GM18526 (cell line): Measurements from ENCODE around the gene LCN10.

Experiments used
- POLR2A ChIP-seq: IDR thresholded peaks from 3 replicates; pipeline ENCODE4 v1.6.1; 2011; ENCODE audit not compliant: insufficient read length; ENCODE audit errors: extremely low read depth

Gene LCN10

GRCh38 chr9:136714893-136715274 lies 27.9 kb downstream of the LCN10 start:
- TF ChIP-seq POLR2A = no peak

DNA sequence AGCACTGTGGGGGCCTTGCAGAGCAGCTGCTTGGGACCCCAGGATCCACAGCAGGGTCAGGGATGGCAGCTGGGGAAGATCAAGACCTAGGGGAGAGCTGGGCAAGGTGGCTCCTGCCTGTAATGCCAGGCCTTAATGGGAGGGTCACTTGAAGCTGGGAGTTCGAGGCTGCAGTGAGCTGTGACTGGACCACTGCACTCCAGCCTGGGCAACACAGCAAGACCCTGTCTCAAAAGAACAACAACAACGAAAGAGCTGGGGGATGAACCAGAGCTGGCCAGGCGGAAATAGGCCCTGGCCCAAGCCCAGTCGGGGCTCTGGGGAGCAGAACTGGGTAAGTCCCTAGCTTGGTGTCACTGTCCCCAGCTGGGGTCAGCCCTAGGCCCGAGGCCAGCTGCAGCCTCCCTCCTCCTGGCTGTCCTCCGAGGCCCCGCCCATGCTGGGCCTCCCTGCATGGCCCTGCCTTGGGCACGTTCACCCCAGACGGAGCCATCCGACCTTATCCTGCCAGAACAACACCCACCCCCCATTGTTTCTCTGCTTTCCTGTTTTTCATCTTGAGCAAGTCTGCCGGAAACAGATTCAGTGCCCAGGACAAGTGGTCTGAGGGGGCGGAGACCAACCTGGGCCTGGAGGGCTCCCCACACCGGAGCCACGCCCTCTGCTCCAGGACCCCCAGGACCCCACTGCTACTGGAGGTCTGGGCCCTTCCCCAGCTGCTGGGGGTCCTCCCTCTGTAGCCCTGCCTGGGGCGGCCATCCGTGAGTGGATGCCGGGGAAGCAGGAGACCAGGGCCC lies 28.4 kb downstream of the LCN10 start:
- TF ChIP-seq POLR2A = no peak

DNA sequence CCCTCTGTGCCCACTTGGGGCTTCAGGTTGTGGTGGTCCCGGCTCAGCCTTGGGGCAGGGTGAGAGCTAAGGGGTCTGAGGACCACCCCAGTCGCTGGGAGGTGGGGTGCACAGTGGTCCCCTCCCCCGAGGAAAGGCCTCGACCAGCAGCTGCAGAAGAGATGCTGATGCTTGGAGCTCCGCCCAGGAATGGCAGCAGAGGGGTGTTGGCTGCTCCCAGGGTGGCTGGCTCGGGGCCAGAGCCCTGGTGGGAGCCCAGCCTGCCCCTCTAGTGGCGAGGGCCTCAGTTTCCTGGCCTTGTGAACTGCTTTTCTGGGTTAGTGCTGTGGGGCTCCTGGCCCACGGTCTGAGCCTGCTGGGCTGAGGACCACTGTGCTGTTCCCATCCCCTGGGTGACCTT lies 29.2 kb downstream of the LCN10 start:
- TF ChIP-seq POLR2A = no peak

DNA sequence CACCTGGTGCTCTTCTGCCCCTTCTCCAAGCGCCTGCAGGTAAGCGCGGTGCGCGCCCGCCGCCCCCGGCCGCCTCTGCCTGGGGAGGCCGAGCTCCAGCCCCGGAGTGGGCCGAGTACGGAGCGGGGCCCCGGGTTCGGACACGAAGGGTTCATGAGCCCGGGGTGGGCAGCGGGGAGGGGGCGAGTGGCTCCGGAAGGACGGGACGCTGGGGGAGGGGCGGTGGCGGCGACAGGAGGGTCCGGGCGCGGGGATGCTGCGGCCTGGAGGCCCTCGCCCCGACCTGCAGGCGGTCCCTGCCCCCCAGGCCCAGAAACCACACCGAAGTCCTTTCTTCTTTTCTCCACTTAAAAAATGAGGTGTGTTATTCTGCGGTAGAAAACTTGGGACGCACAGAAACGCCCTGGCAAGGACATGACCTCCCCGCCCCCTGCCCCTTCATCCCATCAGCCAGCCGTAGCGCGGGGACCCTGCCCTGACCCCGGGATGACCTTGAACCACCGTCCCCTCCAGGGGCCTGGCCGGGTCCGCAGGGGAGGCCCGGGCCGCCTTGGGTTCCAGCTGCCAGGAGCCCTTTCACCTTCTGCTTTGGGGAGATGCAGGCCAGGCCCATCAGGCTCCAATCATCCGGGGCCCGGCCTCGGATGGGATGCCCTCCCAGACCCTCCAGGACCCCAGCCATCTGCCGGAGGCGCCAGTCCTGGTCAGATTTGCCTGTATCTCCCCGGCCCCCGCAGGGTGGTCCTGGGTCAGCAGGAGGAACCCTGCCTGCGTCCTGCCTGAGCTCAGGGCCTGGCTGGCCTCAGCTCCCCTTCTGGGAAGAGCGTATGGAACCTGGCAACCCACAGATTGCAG lies 29.8 kb downstream of the LCN10 start:
- TF ChIP-seq POLR2A = no peak

DNA sequence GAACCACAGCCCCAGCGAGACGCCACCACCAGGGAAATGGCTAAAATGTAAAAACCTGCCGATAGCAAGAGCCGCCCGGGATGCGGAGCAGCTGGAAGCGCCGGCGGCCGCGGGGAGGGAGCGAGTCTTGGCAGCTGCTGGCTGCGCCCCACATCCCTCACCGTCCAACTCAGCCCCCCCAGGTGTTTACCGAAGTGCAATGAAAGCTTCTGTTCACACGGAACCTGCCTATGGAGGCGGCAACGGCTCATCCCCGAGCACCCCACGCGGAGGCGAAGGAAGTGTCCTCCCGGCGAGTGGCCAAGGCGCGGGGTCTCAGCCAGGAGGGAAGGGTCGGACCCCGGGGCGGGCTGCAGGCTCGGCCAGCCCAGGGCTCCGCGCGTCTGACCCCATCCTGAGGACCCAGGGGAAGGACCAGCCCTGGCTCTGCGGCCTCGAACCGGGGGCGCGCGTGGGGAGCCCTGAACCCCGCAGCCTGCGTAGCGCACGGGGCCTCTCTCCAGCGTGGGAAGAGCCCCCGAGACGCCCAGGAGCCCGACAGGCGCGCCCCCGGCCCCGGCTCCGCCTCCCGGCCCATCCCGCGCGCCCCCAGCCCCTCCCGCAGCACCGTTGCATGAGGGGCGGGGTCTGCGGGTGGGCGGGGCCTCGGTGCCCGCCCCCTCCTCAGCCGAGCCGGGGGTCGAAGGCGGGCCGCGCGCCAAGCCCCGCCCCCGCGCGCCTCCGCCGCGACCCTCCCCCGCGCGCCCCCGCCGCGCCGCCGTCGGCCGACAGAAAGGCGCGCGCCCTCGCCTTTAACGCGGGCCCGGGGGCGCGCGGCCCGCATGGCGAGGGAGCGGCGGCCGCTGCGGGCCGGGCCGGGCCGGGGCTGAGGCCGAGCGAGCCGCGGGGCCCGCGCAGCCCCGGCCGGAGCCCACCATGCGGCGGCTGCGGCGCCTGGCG lies 30.7 kb downstream of the LCN10 start, which contains the start of gene DIPK1B:
DIPK1B (plus strand) TSS at position 822 of the 939 bp plus-strand sequence; CDS start at position 916, 94 bp downstream.
- no peak for TF ChIP-seq POLR2A

- no peak for TF ChIP-seq POLR2A
Observed at GRCh38 chr9:136710543-136710942, 32.2 kb downstream of the LCN10 start.

GRCh38 chr9:136709454-136710109 lies 33.2 kb downstream of the LCN10 start:
- TF ChIP-seq POLR2A = no peak

DNA sequence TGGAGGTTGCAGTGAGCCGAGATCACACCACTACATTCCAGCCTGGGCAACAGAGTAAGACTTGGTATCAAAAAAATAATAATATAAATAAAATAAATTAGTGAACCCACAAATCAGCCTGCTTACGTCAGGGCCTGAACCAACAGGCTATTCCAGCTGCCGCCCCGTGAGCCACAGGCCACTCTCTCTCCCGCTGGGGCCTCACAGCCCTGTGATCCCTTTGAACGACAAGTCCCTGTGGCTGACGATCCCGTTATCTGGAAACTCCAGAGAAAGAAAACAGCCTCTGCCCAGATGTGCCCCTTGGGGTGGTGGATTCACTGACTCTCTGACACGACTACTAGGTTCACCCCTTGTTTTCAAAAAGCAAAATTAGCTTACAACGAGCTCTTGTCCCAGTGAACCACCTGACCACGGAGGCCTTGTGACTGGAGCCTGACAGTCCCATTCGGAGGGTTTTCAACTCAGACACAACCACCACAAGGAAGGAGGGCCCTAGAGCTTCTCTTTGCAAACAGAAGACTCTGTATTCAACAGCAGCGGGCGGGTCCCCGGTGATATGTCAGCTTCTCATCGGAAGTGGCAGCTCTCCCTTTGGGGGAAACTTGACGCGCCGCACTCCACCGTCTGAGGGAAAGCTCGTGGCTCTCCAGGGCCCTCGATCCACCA lies 34.8 kb downstream of the LCN10 start:
- no peak for TF ChIP-seq POLR2A

GRCh38 chr9:136707011-136707410 lies 35.7 kb downstream of the LCN10 start:
- no peak for TF ChIP-seq POLR2A

DNA sequence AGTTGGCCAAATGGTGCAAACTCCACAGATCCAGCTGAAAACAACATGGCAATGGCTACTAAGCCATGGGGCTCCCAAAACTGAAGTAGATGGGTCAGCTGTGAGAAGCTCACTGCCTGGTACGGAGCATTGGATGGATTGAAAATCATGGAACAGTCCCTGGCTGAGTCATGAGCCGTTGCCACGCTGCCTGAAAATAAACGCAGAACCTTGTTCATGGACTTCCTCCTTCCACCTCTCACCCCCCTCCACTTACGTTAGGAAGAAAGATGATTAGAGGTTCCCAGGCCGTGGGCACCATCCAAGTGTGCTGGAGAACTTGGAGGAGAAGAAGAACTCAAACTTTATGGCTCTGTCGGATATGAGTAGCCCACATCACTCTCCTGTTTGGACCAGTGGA lies 37.2 kb downstream of the LCN10 start:
- TF ChIP-seq POLR2A = no peak

GRCh38 chr9:136703276-136703860 lies 39.4 kb downstream of the LCN10 start:
- no peak for TF ChIP-seq POLR2A

- TF ChIP-seq POLR2A = no peak
Observed at GRCh38 chr9:136701668-136702053, 41.1 kb downstream of the LCN10 start.

- TF ChIP-seq POLR2A = no peak
Observed at GRCh38 chr9:136700959-136701667, 41.6 kb downstream of the LCN10 start.
